ENCODE data around the gene NUP210L. TPM values are rescaled to one million over a fixed set of nuclear protein-coding genes. Genes with fewer than 3 reads are reported as not detected.

NUP210L gene
- total and polyA plus RNA-seq, 2 of the 13 experiments (the other 11 are each of a cell fraction or from before 2014, with no cell fraction given): not detected

GRCh38 chr1:153946622-153947241, 208.1 kb downstream of the NUP210L start, which contains the start of gene DENND4B (continued):
- TF ChIP-seq ZNF770 (CRISPR knock-in tag; IDR thresholded peaks at IDR 0.05): 0 out of 2 replicates have a peak, but pooled peaks have one; percentile 27
- no peak for TF ChIP-seq ZNF549 (CRISPR knock-in tag; IDR thresholded peaks at IDR 0.05)
- no peak for TF ChIP-seq CHD2 (IDR thresholded peaks at IDR 0.05; ENCODE audit: low read depth, low read length)
- TF ChIP-seq RBAK (CRISPR knock-in tag; IDR thresholded peaks at IDR 0.05): no peak
- TF ChIP-seq TFE3 (CRISPR knock-in tag; IDR thresholded peaks at IDR 0.05): peak; percentile 44; the same call in 1 of the 2 replicates
- TF ChIP-seq ZNF557 (CRISPR knock-in tag; IDR thresholded peaks at IDR 0.05): no peak
- no peak for TF ChIP-seq SIX1 (CRISPR knock-in tag; IDR thresholded peaks at IDR 0.05; ENCODE audit: borderline replicate concordance)
- TF ChIP-seq ARID4A (CRISPR knock-in tag; IDR thresholded peaks at IDR 0.05; ENCODE audit: borderline replicate concordance): peak; percentile 21; the same call in 1 of the 2 replicates
- peak; percentile 37; the same call in 1 of the 2 replicates for TF ChIP-seq KDM3A (CRISPR knock-in tag; IDR thresholded peaks at IDR 0.05; ENCODE audit: low read depth)
- TF ChIP-seq ZNF740 (CRISPR knock-in tag; IDR thresholded peaks at IDR 0.05): no peak
- peak; percentile 84 for TF ChIP-seq HDAC1 (CRISPR knock-in tag; IDR thresholded peaks at IDR 0.05)
- 0 out of 2 replicates have a peak, but pooled peaks have one; percentile 73 for TF ChIP-seq ZNF136 (CRISPR knock-in tag; IDR thresholded peaks at IDR 0.05; ENCODE audit: low read depth)
- TF ChIP-seq PTBP1 (IDR thresholded peaks at IDR 0.05; ENCODE audit: low read depth, low read length, poor library complexity, severe bottlenecking): peak; percentile 58
- TF ChIP-seq REST (IDR thresholded peaks at IDR 0.05; ENCODE audit: borderline replicate concordance in 1 of 2, low read depth in 1 of 2, low read length in 2 of 2): no peak
- 0 out of 2 replicates have a peak, but pooled peaks have one; percentile 25 for TF ChIP-seq ATF3 (CRISPR knock-in tag; IDR thresholded peaks at IDR 0.05)

All from HepG2 (cell line).